ENCODE measurements around the gene GPRC5A. TPM values are rescaled to one million over a fixed set of nuclear protein-coding genes. Genes with fewer than 3 reads are reported as not detected.

GPRC5A gene
- total RNA-seq, 1 experiment from 2014 or later = 0.56 TPM

GRCh38 chr12:12951504-12951903 lies 60.1 kb downstream of the GPRC5A start:
- intact Hi-C loops (cut with micrococcal nuclease; ENCODE audit: unreplicated experiment) = no loop called here
- no peak for TF ChIP-seq EZH2 (IDR thresholded peaks at IDR 0.05; ENCODE audit: borderline replicate concordance, low read depth, low read length, poor library complexity, severe bottlenecking)
- no peak for TF ChIP-seq CTCF (conservative IDR thresholded peaks at IDR 0.05; ENCODE audit: low read depth, low read length)
- no peaks in the 10 kb centered on the region for H3K9me3 ChIP-seq (ENCODE audit: low read depth, low read length, poor library complexity, severe bottlenecking)
- H3K4me3 ChIP-seq (ENCODE audit: low read depth, low read length, poor library complexity, severe bottlenecking) = no peak overlapping the region
- no peak overlapping the region for H3K27ac ChIP-seq (ENCODE audit: low read depth, low read length, poor library complexity, severe bottlenecking)
- no peaks in the 10 kb centered on the region for H3K27me3 ChIP-seq (replicated peaks; ENCODE audit: insufficient read depth, low read depth, low read length, poor library complexity)
- DNase-seq (ENCODE audit: low spot score) = no peak
- H3K4me1 ChIP-seq (ENCODE audit: insufficient read depth, low read length, poor library complexity, severe bottlenecking) = no peaks in the 10 kb centered on the region
- no peaks in the 10 kb centered on the region for H3K36me3 ChIP-seq (ENCODE audit: insufficient read depth, low read length, poor library complexity, severe bottlenecking)
- BruUV-seq (replicated peaks) = no TSS peak
- CTCF ChIA-PET = no interaction called here
- POLR2A ChIA-PET (ENCODE audit: low non-redundant PET) = no interaction called here

- no TSS peak for BruUV-seq (replicated peaks)
- Histone ChIP-seq H3K36me3 (ENCODE audit: insufficient read depth, low read length, poor library complexity, severe bottlenecking) (no peaks in the 10 kb centered on the region), H3K27ac (ENCODE audit: low read depth, low read length, poor library complexity, severe bottlenecking) (no peak within 1 kb of the TSS), H3K27me3 (replicated peaks; ENCODE audit: insufficient read depth, low read depth, low read length, poor library complexity) (no peaks in the 10 kb centered on the region), H3K4me3 (ENCODE audit: low read depth, low read length, poor library complexity, severe bottlenecking) (no peak within 1 kb of the TSS), H3K4me1 (ENCODE audit: insufficient read depth, low read length, poor library complexity, severe bottlenecking) (no peaks in the 10 kb centered on the region), H3K9me3 (ENCODE audit: low read depth, low read length, poor library complexity, severe bottlenecking) (no peaks in the 10 kb centered on the region)
- intact Hi-C loops (cut with micrococcal nuclease; ENCODE audit: unreplicated experiment) = no loop called here
- POLR2A ChIA-PET (ENCODE audit: low non-redundant PET) = no interaction called here
- TF ChIP-seq EZH2 (IDR thresholded peaks at IDR 0.05; ENCODE audit: borderline replicate concordance, low read depth, low read length, poor library complexity, severe bottlenecking) (no peak), CTCF (conservative IDR thresholded peaks at IDR 0.05; ENCODE audit: low read depth, low read length) (no peak)
- no peak for DNase-seq (ENCODE audit: low spot score)
- CTCF ChIA-PET = interaction anchor here (0.7 kb wide), 1 partner anchor 115 kb away, joined by 4 read pairs; no protein-coding TSS in a partner anchor
Measured at GRCh38 chr12:12952036-12952435, 60.7 kb downstream of the GPRC5A start, which contains the start of gene GPRC5D. Gene GPRC5D, minus strand, starts transcription at chr12:12952170. Its CDS starts 1,786 bp downstream, at chr12:12950384.

- intact Hi-C loops (cut with micrococcal nuclease; ENCODE audit: unreplicated experiment) = no loop called here
- no TSS peak for BruUV-seq (replicated peaks)
- POLR2A ChIA-PET (ENCODE audit: low non-redundant PET) = interaction anchor here (0.6 kb wide), 1 partner anchor 1848 kb away, joined by 3 read pairs; no protein-coding TSS in a partner anchor
- no peaks in the 10 kb centered on the region for H3K9me3 ChIP-seq (ENCODE audit: low read depth, low read length, poor library complexity, severe bottlenecking)
- H3K27me3 ChIP-seq (replicated peaks; ENCODE audit: insufficient read depth, low read depth, low read length, poor library complexity) = no peaks in the 10 kb centered on the region
- CTCF ChIA-PET = no interaction called here
- H3K4me3 ChIP-seq (ENCODE audit: low read depth, low read length, poor library complexity, severe bottlenecking) = no peak overlapping the region
- H3K36me3 ChIP-seq (ENCODE audit: insufficient read depth, low read length, poor library complexity, severe bottlenecking) = no peaks in the 10 kb centered on the region
- TF ChIP-seq EZH2 (IDR thresholded peaks at IDR 0.05; ENCODE audit: borderline replicate concordance, low read depth, low read length, poor library complexity, severe bottlenecking) = no peak
- no peak for TF ChIP-seq CTCF (conservative IDR thresholded peaks at IDR 0.05; ENCODE audit: low read depth, low read length)
- DNase-seq (ENCODE audit: low spot score) = no peak
- no peaks in the 10 kb centered on the region for H3K4me1 ChIP-seq (ENCODE audit: insufficient read depth, low read length, poor library complexity, severe bottlenecking)
- no peak overlapping the region for H3K27ac ChIP-seq (ENCODE audit: low read depth, low read length, poor library complexity, severe bottlenecking)
Measured at GRCh38 chr12:12954356-12954755, 63.0 kb downstream of the GPRC5A start.

Data from A673 (cell line).